Osteocyte (in vitro differentiated cells): ENCODE measurements around the gene MTCL1. TPM values are rescaled to one million over a fixed set of nuclear protein-coding genes. Genes with fewer than 3 reads are reported as not detected.

Experiments
- DNase-seq: peaks from one replicate; pipeline ENCODE4 v3.0.0; 2021; ENCODE audit warnings: mixed read lengths; ENCODE audit not compliant: unreplicated experiment; ENCODE audit errors: extremely low spot score
- H3K27ac Mint-ChIP-seq: one replicate; pipeline ENCODE4 v1.8.0; 2021; ENCODE audit warnings: mild to moderate bottlenecking, mixed read lengths; ENCODE audit not compliant: unreplicated experiment
- H3K27me3 Mint-ChIP-seq: one replicate; pipeline ENCODE4 v1.8.0; 2021; ENCODE audit warnings: mixed read lengths; ENCODE audit not compliant: unreplicated experiment
- H3K36me3 Mint-ChIP-seq: one replicate; pipeline ENCODE4 v1.8.0; 2021; ENCODE audit warnings: mixed read lengths; ENCODE audit not compliant: unreplicated experiment
- H3K4me1 Mint-ChIP-seq: one replicate; pipeline ENCODE4 v1.8.0; 2021; ENCODE audit warnings: mixed read lengths; ENCODE audit not compliant: unreplicated experiment
- H3K4me3 Mint-ChIP-seq: one replicate; pipeline ENCODE4 v1.8.0; 2021; ENCODE audit warnings: mild to moderate bottlenecking, moderate library complexity, mixed read lengths; ENCODE audit not compliant: unreplicated experiment
- H3K9me3 Mint-ChIP-seq: one replicate; pipeline ENCODE4 v1.8.0; 2021; ENCODE audit warnings: mixed read lengths; ENCODE audit not compliant: unreplicated experiment
- total RNA-seq: library from RNA; stranded (reverse); gene quantifications from 2 replicates; pipeline ENCODE4 v1.2.1, GENCODE V29; 2021
- TF ChIP-seq, protein P1 (sequence below): fragments of 200-600 bp; sonication (generic); IDR thresholded peaks from 2 replicates; pipeline ENCODE4 v1.5.0; 2021; ENCODE audit warnings: antibody characterized with exemption, mild to moderate bottlenecking, moderate library complexity

Gene MTCL1
- total RNA-seq, 1 donor from 2014 or later: 56.9 TPM

DNA sequence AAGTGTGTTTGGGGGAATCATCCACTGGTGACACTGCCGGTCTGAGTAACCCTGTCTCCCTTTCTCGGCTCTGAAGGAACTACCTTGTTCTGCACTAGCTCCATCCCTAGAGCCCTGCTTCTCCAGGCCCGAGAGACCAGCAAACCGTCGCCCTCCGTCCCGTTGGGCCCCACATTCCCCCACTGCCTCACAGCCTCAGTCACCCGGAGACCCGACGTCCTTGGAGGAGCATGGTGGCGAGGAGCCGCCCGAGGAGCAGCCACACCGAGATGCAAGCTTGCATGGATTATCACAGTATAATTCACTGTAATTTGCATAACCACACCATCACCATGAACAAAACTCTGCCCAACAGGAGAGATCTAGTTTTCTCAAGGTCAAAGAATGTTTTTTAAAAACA, 126.2 kb downstream of the MTCL1 start:
- peaks cover 4% of the 10 kb centered on the region for H3K9me3 Mint-ChIP-seq
- DNase-seq: no peak
- H3K4me3 Mint-ChIP-seq: no peak overlapping the region
- TF ChIP-seq, protein P1, sequence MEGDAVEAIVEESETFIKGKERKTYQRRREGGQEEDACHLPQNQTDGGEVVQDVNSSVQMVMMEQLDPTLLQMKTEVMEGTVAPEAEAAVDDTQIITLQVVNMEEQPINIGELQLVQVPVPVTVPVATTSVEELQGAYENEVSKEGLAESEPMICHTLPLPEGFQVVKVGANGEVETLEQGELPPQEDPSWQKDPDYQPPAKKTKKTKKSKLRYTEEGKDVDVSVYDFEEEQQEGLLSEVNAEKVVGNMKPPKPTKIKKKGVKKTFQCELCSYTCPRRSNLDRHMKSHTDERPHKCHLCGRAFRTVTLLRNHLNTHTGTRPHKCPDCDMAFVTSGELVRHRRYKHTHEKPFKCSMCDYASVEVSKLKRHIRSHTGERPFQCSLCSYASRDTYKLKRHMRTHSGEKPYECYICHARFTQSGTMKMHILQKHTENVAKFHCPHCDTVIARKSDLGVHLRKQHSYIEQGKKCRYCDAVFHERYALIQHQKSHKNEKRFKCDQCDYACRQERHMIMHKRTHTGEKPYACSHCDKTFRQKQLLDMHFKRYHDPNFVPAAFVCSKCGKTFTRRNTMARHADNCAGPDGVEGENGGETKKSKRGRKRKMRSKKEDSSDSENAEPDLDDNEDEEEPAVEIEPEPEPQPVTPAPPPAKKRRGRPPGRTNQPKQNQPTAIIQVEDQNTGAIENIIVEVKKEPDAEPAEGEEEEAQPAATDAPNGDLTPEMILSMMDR: no peak
- H3K27me3 Mint-ChIP-seq: no peaks in the 10 kb centered on the region
- peaks cover 34% of the 10 kb centered on the region for H3K4me1 Mint-ChIP-seq
- peak overlapping the region; percentile 14 for H3K27ac Mint-ChIP-seq
- peaks cover 27% of the 10 kb centered on the region for H3K36me3 Mint-ChIP-seq

DNA sequence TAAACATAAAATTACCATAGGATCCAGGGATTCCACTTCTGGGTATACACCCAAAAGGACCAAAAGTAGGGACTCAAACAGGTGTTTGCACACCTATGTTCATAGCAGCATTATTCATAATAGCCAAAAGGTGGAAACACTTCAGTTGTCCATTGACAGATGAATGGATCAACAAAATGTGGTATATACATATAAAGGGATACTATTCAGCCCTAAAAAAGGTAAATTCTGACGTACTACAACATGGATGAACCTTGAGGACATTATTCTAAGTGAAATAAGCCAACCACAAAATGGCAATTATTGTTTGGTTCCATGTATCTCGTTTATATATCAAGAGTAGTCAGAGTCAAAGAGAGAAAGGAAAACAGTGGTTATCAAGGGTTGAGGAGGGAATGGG, 128.1 kb downstream of the MTCL1 start:
- TF ChIP-seq, protein P1: no peak
- no peak for DNase-seq
- Mint-ChIP-seq H3K36me3 (peaks cover 13% of the 10 kb centered on the region), H3K27me3 (no peaks in the 10 kb centered on the region), H3K9me3 (peaks cover 9% of the 10 kb centered on the region), H3K4me1 (peaks cover 34% of the 10 kb centered on the region), H3K27ac (no peak overlapping the region), H3K4me3 (no peak overlapping the region)

DNA sequence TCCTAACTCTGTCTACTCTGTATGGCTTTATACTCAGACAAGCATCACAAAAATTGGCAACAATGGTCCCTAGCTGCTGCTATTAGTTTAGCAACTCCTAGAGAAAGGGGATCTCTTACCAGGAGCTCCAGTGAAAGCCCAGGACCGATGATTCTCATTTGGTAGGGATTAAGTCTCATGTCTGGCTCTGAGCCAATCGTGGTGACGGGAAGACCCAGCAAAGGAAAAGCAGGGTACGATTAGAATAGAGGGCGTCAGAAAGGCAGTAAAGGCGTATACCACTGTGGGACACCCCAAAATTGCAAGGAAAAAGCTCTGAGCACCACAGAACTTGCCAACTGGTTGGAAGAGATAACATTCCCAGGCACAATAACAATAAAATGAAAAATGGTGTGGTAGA, 129.5 kb downstream of the MTCL1 start:
- H3K4me3 Mint-ChIP-seq: no peak overlapping the region
- DNase-seq: no peak
- TF ChIP-seq, protein P1: no peak
- H3K27ac Mint-ChIP-seq: no peak overlapping the region
- peaks cover 9% of the 10 kb centered on the region for H3K9me3 Mint-ChIP-seq
- H3K27me3 Mint-ChIP-seq: no peaks in the 10 kb centered on the region
- H3K4me1 Mint-ChIP-seq: peaks cover 25% of the 10 kb centered on the region
- peaks cover 8% of the 10 kb centered on the region for H3K36me3 Mint-ChIP-seq

- TF ChIP-seq, protein P1: no peak
- H3K27ac Mint-ChIP-seq: peak overlapping the region; percentile 42
- H3K4me3 Mint-ChIP-seq: no peak overlapping the region
- no peaks in the 10 kb centered on the region for H3K27me3 Mint-ChIP-seq
- H3K36me3 Mint-ChIP-seq: peaks cover 6% of the 10 kb centered on the region
- no peak for DNase-seq
- H3K4me1 Mint-ChIP-seq: peaks cover 19% of the 10 kb centered on the region
- H3K9me3 Mint-ChIP-seq: peaks cover 9% of the 10 kb centered on the region
These were observed 130.2 kb downstream of the MTCL1 start for GRCh38 chr18:8835521-8835953.

DNA sequence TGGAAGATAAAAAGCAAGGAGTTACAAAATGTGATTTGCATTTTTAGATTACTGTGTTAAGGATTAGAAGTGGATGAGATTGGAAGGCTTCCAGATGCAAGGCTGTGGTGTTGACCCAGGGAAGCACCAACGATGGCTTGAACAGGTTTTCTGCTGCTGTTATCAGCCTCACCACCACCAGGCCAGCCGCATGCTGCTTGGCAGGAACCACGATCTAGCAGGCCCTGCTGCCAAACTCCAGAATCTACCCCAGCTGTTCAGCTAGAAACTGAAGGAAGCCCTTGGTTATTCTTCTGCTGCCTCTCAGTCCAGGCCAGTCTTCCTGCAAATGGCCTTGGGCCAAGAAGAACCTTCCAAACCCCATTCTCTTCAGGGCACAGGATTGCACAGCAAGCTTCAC, 133.9 kb downstream of the MTCL1 start:
- Mint-ChIP-seq H3K27ac (no peak overlapping the region), H3K4me3 (no peak overlapping the region), H3K27me3 (no peaks in the 10 kb centered on the region), H3K9me3 (peaks cover 7% of the 10 kb centered on the region), H3K36me3 (no peaks in the 10 kb centered on the region), H3K4me1 (peaks cover 11% of the 10 kb centered on the region)
- no peak for DNase-seq
- TF ChIP-seq, protein P1: no peak
